Measurements from ENCODE around the gene PLCB1.
A peak's percentile ranks its signal among the peaks of the same experiment; 100 is the strongest.

PLCB1 gene

DNA sequence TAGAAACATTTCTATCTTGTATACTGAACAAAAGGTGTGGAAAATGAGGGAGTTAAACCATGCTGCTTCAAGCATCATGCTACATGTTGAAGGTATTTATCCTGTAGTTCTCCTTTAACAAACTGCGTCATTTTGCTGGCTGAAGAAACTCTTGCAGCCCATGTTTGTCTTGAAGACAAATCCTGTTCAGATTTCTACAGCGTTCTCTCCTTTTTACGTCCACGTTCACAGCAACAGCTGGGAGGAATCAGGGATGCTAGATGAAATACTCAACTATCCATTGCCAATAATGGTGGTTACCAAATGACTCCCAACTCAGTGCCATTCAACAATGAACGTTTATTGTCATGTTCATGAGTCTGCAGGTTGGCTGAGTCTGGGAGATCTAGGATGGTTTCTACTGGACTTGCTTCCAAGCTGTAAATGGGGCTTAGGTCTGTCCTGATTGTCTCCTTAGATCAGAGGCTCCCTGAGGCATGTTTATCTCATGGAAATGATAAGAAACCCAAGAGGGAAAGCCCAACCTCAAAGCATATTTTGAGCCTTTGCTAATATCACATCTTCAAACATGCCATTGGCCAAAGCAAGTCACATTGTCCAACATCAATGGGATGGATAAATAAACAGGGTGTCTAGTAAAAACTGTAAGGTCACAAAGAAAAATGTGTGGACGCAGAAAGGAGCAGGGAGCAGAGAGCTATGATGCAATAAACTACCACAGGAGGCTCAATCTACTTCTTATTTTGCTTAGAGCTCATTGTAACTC is 2.7 kb upstream of the PLCB1 start:
- no peak for DNase-seq (ENCODE audit: low read depth, low spot score)

DNA sequence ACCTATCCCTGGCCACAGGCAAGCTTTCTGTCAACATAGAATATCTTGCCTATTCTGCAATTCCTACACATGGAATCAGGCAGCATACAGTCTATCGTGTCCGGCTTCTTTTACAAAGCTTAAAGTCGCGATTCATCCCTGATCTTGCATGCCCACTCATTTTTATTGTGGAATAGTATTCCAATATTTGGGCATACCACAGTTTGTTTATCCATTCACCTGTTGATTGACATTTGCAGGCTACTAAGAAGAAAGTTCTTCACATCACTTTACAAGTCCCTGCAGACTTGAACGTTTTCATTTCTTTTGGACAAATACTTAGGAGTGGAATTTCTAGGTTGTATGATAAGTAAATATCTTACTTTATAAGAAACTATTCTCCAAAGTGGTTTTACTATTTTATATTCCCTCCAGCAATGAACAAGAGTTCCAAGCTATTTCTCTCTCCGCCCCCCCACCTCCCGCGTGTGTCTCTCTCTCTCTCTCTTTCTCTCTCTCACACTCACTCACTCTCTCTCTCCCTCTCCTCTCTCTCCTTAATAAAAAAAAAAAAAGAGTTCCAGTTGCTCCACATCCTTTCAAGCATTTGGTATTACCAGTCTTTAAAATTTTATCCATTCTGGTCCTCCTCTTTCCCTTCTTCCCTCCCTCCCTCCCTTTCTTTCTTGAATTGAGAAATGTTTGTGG is 1.1 kb upstream of the PLCB1 start:
- DNase-seq (ENCODE audit: low read depth, low spot score), result no peak

DNA sequence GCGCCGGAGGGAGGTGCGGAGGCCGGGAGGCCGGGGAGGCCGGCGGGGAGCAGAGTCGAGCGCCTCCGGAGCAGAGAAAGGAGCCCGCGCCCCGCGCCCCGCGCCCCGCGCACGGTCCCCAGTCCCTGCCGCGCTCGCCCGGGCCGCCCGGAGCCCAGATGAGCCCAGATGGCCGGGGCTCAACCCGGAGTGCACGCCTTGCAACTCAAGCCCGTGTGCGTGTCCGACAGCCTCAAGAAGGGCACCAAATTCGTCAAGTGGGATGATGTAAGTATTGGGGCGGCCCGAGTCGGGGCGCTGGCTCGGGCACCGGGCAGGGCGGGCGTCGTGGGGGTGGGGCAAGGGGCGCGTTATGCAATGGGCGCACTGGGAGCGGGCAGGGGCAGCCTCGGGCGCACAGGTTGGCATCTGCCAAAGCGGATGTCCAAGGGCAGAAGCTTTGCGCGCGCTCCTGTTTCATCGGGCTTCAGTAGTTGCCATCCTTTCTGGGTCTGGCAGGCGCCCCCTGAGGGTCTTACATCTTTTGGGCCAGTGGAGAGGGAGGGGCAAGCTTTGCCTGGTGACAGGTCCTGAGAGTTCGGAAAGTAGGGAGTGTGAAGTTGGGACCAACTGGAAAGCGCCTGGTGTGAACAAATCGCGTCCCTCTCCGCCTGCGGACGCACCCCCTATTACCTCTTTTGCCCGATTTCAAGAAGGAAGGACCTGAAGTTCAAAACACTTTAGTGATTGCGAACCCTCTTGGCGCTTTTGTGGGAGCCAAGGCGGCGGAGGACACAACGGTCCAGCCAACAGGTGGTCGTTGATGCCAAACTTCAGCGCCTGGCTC is 631 bp downstream of the PLCB1 start:
- DNase-seq (ENCODE audit: low read depth, low spot score), result no peak

GRCh38 chr20:8133310-8133768 is 1.3 kb downstream of the PLCB1 start:
- no peak for DNase-seq (ENCODE audit: low read depth, low spot score)

GRCh38 chr20:8133851-8134451 is 1.9 kb downstream of the PLCB1 start:
- no peak for DNase-seq (ENCODE audit: low read depth, low spot score)

DNA sequence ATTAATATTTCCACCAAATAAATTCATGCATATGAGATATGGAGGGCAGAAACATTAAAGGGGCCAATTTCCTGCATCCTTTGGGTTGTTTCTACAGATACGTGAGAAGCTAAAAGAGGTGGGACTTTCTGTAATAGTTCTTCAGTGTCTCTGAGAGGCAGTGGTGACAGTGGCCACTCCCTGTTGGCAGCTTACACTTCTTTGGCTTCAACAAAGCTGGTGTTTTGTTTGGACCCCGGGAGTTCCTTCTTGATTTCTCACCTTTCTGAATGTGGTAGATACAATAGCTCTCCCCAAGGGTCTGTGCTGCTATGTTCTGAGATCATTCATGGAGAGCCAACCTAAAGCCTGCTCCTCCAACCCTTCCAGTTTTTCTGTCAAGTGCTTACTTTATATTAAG is 7.8 kb downstream of the PLCB1 start:
- DNase-seq (ENCODE audit: low read depth, low spot score), result no peak

- no peak for DNase-seq (ENCODE audit: low read depth, low spot score)
These were observed 11.4 kb downstream of the PLCB1 start for GRCh38 chr20:8143474-8143873.

GRCh38 chr20:8144282-8145245 is 12.5 kb downstream of the PLCB1 start:
- DNase-seq (ENCODE audit: low read depth, low spot score), result peak; percentile 38

- no peak for DNase-seq (ENCODE audit: low read depth, low spot score)
These were observed 13.4 kb downstream of the PLCB1 start for GRCh38 chr20:8145246-8146168.

GRCh38 chr20:8147476-8147875 is 15.4 kb downstream of the PLCB1 start:
- no peak for DNase-seq (ENCODE audit: low read depth, low spot score)

DNA sequence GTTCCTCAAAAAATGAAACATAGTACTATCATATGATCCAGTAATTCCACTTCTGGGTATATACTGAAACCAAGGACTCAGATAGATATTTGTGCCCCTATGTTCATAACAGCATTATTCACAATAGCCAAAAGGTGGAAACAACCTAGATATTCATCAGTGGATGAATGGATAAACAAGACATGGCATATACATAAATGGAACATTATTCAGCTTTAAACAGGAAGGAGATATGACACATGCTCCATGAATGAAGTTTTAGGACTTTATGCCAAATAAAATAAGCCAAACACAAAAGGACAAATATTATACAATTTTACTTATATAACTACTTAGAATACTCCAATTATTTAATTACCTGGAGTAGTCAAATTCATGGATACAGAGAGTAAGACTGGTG is 16.4 kb downstream of the PLCB1 start:
- no peak for DNase-seq (ENCODE audit: low read depth, low spot score)

GRCh38 chr20:8150591-8150990 is 18.5 kb downstream of the PLCB1 start:
- DNase-seq (ENCODE audit: low read depth, low spot score), result no peak

GRCh38 chr20:8151372-8151771 is 19.3 kb downstream of the PLCB1 start:
- DNase-seq (ENCODE audit: low read depth, low spot score), result no peak

GRCh38 chr20:8152183-8152582 is 20.1 kb downstream of the PLCB1 start:
- no peak for DNase-seq (ENCODE audit: low read depth, low spot score)

DNA sequence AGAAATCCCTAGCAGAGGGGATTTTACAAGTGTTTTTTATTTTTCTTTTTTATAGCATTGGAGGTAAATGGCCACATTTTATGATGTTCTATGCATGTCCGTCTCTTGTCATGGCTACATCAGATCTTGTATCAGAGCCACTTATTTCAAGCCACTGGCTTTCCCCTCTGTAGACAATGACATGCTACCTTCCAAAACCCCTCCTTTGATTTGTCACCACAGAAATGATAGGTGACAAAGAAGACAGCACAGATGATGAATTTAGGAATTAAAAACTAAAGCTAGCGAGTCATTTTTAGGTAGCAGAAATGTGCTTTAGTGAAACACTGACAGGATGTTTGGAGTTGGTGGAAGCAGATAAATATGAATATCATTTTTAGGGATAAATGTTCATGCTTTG is 20.8 kb downstream of the PLCB1 start:
- no peak for DNase-seq (ENCODE audit: low read depth, low spot score)

- peak; percentile 59 for DNase-seq (ENCODE audit: low read depth, low spot score)
These were observed 21.3 kb downstream of the PLCB1 start for GRCh38 chr20:8153281-8153908.

DNA sequence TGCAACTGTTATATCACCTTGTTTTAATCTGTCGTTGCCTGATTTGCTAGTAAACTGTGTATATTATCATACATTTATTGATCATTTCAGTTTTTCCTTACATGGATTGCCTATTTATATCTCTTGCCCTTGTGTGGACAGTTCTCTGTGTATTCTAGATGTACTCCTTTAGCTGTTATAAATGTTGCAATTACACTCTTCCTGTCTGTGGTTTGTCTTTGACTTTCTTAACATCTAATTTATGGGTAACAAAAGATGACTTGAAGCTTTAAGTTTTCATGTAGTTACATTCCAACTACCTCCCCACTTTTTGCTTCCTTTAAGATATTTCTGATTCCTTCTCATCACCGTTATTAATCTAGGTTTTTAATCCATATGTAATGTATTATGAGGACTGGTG is 22.6 kb downstream of the PLCB1 start:
- DNase-seq (ENCODE audit: low read depth, low spot score), result no peak

GRCh38 chr20:8155229-8155628 is 23.2 kb downstream of the PLCB1 start:
- peak; percentile 41 for DNase-seq (ENCODE audit: low read depth, low spot score)

DNA sequence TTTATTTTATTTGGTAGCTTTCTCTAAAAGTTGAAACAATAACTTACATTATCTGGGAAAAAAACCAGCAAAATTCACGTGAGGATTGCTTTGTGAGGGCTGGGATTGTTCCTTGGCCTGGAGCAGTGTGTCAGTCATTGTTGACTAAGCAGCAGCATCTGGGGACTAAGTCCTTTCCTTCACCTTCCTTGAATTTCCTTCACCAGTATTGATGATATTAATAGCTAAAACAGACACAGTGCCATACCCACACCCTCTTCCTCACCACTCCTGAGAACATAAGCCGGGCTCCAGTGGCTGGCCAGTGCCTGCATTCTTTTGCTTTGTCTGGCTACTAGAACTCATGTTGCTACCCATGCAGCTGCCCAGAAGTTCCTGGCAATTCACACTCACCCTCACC is 23.7 kb downstream of the PLCB1 start:
- no peak for DNase-seq (ENCODE audit: low read depth, low spot score)

Data from brain pericyte (primary cell).